Body of pancreas (tissue), 4 donors: ENCODE data around the gene WDR11.

Experiments used
- CTCF ChIP-seq, 7 experiments: fragments of 450-650 bp in 4 of 7; fragments of 200-600 bp in 3 of 7; sonication (generic) in 3 of 7; IDR thresholded peaks; one replicate each; pipeline ENCODE4 v1.5.1; 2016 to 2019; ENCODE audit warnings: antibody characterized with exemption in 7 of 7
- POLR2A ChIP-seq, 3 donors: fragments of 450-650 bp; IDR thresholded peaks; one replicate each; pipeline ENCODE4 v1.6.1; 2016; ENCODE audit warnings: antibody characterized with exemption in 3 of 3, mild to moderate bottlenecking in 2 of 3

- TF ChIP-seq CTCF (IDR thresholded peaks at IDR 0.05) (no peak), POLR2A (IDR thresholded peaks at IDR 0.05) (no peak)
These were observed 78.0 kb downstream of the WDR11 start for GRCh38 chr10:120929166-120929565.
